AG20443 (cell line): ENCODE measurements around the gene MVK.
A peak's percentile ranks its signal among the peaks of the same experiment; 100 is the strongest.
"Not testable (repeated sequence)": the region's sequence is repeated elsewhere in the genome, so short reads cannot be mapped to it uniquely, and the experiment has no call there.

Experiments
- DNase-seq: peaks from one replicate; pipeline ENCODE4 v3.0.0; 2012; ENCODE audit warnings: low spot score, mixed read lengths

The MVK gene

DNA sequence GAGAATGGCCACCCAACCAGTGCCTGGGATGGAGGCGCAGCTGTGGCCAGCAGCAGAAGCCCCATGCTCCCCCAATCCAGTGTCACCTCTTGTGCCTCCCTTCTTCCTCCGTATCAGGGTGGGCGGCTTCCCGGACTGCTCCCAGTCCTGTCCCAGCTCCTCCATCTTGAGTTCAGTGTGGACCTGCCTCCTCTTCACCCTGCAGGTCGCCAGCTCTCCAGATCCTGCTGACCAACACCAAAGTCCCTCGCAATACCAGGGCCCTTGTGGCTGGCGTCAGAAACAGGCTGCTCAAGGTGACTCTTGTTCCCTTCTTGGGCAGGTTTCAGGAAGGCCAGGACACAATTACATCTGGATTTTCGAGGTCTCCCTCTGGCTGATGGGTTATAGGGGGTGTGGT is 17.0 kb downstream of the MVK start:
- no peak for DNase-seq

DNA sequence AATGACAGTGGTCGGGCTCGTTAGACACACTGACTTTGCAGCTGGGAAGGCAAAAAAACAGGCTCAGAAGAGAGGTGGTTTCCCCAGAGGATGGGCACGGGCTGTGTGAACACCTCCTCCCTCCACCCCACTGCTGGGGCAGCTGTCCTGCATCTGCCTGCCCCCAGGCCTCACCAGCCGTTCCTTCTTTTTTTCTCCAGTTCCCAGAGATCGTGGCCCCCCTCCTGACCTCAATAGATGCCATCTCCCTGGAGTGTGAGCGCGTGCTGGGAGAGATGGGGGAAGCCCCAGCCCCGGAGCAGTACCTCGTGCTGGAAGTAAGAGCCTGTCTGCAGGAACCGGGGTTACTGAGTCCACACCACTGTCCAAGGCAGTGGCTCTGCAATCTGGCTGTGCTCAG is 17.4 kb downstream of the MVK start:
- no peak for DNase-seq

DNA sequence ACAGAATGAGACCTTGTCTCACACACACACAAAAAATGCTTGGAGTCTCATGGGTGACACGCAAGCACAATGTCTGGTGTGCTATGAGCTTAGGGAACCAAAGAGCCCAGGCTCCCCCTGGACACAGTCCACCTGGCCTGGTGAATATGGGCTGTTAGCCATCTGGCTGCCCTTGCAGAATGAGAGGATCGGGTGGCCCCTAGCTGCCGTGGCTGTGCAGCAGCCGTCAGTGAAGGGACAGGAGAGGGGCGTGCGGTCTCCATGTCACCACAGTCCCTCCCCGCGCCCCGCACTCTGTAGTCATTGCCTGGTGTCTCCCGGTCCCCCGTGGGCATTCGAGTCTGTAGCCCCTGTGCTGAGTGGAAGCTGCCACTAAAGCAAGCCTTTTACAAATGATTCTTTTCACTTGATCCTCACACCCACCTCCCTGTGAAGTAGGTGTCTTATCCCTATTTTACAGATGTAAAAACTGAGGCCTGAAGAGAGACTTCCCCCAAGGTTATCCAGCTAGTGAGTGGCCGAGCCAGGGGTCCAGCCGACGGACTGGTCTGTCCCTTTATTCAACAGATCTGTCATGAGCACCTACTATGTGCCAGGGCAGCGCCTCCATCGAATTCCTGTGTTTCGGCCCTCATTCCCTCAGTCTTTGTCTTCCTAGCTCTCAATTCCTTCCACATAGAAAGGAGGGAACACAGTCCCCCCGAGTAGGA is 18.8 kb downstream of the MVK start:
- no peak for DNase-seq

GRCh38 chr12:109592905-109593272 is 19.3 kb downstream of the MVK start:
- no peak for DNase-seq

- DNase-seq = no peak
Observed at GRCh38 chr12:109594556-109595317, 21.1 kb downstream of the MVK start.

DNA sequence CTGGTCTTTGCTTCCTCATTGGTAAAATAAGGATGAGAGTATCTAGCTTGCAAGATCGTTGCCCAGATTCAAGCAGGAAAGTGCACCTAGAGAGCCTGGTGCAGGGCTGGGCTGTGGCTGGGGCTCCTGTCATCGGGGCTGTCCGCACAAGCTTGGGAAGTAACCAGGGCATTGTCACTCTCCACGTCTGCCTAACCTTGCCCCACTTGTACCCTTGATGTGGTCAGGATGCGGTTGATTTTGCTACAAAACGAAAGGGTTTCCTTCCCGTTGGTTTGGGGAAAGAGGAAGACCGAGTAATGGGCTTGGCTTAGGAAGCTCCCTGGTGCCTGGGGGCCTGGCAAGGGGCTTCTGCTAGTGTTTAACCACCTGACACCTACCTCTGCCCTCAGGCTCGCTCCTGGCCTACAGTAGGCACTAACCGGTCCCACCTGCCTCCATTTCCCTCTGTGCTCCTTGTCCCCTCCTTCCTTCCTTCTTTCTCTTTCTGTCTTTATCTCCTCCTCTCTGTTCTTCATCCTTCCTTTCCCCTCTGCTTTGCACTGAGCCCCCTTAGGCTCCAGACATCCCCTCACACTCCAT is 21.8 kb downstream of the MVK start:
- no peak for DNase-seq

GRCh38 chr12:109596418-109597244 is 23.0 kb downstream of the MVK start:
- DNase-seq = no peak

GRCh38 chr12:109597414-109597794 is 23.8 kb downstream of the MVK start:
- no peak for DNase-seq

DNA sequence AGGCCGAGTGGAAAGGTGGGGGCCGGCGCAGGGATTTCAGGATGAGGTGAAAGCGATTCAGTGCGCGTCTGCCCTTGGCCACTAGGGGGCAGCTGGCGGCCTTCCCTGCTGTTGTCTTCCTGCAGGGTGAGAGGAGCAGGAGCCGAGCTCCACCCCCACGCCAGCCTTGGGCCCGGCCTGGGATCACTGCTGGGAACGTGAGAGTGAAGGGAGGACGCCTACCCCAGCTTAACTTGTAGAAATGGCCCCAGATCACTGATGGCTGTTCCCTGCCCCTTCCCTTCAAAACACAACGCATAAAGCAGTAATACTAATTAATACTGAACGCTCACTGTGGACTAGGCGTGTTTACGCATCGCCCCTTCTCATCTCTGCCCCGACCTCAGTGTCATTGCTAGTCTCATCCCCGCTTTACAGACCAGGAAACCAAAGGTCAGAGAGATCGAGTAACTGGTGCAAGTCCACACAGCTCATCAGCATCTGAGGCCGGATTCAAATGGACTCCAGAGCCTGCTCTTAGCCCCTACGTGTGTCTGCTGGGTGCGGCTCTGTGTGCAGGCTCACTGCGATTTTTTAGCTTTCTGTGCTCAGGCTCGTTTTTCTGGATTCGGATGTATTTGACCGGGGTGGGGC is 24.3 kb downstream of the MVK start:
- peak; percentile 97 for DNase-seq

GRCh38 chr12:109598428-109598854 is 24.8 kb downstream of the MVK start:
- DNase-seq = no peak

DNA sequence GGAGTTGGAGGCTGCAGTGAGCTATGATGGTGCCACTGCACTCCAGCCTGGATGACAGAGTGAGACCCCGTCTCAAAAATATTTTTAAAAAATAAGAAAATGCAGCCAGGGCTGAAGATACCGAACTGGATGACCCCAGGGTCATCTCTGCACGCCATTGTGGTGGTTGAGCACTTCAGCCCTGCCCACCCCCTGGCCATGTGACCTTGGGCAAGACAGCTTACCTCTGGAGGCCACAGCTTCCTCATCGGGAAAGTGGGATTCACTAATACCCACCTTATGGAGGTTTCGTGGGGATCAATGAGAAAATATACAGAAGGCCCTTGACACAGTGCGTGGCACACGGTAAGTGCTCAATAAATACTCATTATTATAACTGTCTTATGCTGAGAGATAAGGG is 25.5 kb downstream of the MVK start:
- no peak for DNase-seq

- no peak for DNase-seq
Observed at GRCh38 chr12:109600481-109600880, 26.9 kb downstream of the MVK start.

DNA sequence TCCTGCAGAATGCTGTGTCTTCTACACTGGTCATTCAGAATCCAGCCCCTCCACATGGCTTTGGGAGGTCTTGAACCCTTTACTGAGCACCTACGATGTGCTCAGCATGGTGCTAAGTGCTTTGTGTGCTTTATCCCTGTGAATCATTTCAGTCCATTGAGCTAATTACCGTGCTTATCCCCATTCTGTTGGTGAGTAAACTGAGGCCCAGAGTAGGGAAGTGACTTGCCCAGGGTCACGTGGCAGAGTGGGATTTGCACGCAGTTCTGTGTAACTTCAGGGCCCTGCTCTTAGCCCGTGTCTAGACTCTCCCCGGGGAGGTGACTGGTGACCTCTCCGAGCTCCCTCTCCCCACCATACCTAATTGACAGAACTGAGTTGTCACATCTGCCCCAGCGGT is 27.4 kb downstream of the MVK start:
- no peak for DNase-seq

DNA sequence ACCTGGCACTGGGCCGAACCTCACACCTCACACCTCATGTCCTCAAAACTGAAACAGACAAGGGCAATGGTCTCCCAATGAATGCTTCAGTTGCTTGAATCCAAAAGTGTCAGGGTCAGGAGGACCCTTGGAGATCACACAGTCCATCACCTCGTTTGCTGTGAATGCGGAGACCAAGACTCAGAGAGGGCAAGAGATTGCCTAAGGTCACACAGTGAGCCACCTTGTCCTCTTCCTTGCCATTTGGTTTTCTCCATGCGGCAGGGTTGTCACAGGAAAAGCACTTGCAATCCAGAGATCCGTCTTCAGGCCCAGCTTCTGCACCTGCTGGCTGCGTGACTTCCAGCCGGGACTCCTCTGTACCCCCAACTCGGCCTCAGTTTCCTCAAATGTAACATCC is 28.0 kb downstream of the MVK start:
- no peak for DNase-seq

DNA sequence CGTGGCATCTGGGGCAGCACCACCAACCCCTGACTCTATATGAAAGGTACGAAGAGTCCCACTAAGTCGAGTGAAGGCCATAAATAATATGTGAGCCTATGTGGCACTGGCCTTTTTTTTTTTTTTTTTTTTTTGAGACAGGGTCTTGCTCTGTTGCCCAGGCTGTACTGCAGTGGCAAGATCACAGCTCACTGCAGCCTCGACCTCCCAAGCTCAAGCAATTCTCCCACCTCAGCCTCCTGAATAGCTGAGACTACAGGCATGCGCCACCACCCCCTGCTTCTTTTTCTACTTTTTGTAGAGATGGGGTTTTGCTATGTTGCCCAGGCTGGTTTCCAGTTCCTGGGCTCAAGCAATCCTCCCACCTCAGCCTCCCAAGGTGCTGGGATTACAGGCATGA is 28.5 kb downstream of the MVK start:
- DNase-seq = not testable (repeated sequence)

DNA sequence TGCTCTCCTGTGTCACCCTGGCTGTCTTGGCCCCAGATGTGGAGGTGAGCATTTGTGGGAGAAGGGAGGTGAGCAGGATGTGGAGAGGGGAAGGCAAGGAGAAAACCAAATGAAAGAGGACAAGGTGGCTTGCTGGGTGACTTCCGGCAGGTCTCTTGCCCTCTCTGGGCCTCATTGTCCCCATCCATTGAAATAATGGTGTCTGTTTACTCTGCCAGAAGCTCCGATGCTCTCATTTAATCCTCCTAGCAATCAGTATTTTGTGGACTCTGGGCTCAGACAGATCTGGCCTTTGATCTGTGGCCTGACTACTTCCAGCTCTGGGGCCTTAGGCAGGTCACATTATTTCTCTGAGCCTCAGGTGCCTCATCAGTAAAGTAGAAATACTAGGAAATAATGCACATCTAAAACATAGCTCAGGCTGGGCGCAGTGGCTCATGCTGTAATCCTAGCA is 30.6 kb downstream of the MVK start:
- DNase-seq = no peak

DNA sequence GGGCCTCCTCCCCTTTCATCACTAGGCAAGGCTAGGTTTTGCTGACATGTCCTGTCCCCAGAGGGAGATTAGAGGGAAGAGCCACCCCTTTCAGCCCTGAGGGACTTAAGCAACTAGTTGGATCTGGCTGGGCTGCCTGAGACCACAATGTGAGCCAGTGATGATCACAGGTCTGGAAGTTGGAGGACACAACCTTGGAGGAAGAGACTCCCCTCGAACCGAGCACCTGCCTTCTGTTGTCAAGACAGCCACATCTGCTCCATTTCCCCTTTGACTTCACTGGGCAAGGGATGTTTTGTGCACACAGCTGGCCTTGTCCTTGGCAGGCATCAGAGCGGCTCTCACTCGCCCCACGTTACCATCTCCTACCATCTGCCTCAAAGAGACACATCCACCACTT is 31.4 kb downstream of the MVK start:
- DNase-seq = no peak

GRCh38 chr12:109605599-109606228 is 32.1 kb downstream of the MVK start:
- no peak for DNase-seq

DNA sequence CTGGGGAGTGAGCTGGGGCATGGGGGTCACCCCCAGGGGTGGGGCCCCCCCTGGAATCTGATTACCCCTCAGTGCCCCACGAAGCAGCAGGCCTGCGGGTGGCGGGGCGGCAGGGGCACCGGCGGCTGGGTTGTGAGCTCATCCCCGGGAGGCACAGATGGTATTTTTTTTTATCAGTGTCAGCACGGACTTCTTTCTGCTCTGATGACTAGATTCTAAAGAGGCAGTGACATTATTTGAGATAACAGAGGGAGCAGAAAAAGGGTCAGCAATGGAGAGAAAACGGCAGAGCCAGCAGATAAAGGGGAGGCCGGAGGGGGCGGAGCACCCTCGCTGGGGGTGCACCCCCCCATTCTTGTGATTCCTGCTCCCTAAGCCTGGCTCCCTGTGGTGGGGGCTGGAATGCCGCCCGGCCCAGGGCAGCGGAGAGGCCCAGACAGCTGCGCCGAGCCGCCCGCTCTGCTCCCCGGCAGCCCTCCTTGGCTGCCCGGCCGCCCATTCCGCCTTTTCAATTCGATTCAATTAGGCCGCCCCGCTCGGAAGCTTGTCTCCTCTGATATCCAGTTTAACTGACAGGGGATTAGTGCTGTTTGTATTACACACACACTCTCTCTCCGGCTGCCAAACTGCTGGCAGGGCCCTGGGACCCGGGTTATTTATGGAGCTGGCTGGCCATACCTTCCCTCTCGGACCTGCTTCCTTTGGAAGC is 32.9 kb downstream of the MVK start:
- no peak for DNase-seq

- no peak for DNase-seq
Observed at GRCh38 chr12:109607618-109608017, 34.0 kb downstream of the MVK start.

- DNase-seq = no peak
Observed at GRCh38 chr12:109608270-109608669, 34.7 kb downstream of the MVK start.
